NCI-H2029 (cell line): ENCODE data around the gene MMP25.

Experiments
- DNase-seq: peaks from one replicate; lab custom pipeline; 2025; lab: John Stamatoyannopoulos, UW

Gene MMP25, protein sequence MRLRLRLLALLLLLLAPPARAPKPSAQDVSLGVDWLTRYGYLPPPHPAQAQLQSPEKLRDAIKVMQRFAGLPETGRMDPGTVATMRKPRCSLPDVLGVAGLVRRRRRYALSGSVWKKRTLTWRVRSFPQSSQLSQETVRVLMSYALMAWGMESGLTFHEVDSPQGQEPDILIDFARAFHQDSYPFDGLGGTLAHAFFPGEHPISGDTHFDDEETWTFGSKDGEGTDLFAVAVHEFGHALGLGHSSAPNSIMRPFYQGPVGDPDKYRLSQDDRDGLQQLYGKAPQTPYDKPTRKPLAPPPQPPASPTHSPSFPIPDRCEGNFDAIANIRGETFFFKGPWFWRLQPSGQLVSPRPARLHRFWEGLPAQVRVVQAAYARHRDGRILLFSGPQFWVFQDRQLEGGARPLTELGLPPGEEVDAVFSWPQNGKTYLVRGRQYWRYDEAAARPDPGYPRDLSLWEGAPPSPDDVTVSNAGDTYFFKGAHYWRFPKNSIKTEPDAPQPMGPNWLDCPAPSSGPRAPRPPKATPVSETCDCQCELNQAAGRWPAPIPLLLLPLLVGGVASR

DNA sequence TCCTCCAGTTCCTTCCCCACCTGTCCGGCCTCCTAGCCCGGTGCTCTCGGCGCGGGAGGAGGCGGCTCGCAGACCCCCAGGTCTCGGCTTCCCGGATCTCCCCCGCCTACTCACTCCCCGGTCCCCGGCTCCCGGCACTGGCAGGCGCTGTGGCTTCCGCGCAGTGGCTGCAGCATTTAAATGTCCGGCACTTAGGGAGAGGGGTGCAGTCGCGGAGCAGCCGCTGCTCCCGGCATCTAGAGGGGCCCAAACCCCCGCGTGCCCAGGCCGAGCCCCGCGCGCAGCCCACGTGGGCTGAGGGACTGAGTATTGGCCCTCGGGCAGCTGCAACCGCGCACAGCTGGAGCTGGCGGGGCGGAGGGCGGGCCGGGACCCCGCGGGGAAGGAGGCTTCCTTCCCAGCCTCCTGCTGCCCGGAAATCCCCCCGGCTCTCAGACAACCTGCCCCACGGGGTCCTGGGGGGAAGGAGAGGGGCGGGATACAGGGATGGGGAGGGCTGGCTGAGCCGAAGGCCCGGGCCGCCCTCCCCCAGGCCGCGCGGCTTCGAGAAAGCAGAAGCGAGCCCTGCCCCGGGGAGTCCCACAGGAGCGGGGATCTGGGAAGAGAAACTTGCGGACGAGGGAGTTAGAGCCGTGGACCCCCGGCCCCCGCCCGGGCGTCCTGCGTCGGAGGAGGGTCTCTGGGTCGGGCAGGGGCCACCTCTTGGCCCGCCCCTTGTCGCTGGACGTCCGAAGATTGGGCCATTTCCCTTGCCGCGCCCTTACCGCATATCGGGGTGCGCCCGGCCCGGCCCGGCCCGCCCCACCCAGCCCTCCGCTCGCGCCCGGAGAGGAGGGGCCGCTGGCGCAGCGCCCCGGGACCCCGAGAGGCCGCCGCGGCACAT lies at the start of gene MMP25:
TSS of gene MMP25 (plus strand) at position 804 of the 883 bp plus-strand sequence. CDS start 357 bp downstream, outside the sequence.
- DNase-seq = no peak

GRCh38 chr16:2999929-3000328 lies 46.4 kb upstream of the MMP25 start:
- no peak for DNase-seq

- no peak for DNase-seq
These were observed 45.8 kb upstream of the MMP25 start for GRCh38 chr16:3000540-3000939.

DNA sequence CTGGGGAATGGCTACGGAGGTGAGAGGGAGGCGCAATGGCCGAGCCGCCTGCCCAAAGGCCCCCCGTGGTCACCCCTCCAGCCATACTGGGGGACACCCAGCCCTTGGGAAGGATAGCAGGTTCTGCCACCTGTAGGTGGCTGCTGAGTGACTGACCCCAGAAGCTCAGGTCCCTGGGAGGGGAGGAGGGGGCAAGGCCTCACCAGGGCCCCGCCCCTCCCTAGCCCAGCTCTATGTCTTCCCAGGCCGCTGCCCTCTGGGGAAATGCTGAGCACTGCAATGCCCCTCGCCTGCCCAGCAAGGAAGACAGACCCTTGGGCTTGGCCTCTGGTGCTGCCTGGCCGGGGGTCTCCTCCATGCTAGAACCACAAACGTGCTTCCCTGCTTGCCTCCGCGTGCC lies 45.0 kb upstream of the MMP25 start:
- DNase-seq = no peak

DNA sequence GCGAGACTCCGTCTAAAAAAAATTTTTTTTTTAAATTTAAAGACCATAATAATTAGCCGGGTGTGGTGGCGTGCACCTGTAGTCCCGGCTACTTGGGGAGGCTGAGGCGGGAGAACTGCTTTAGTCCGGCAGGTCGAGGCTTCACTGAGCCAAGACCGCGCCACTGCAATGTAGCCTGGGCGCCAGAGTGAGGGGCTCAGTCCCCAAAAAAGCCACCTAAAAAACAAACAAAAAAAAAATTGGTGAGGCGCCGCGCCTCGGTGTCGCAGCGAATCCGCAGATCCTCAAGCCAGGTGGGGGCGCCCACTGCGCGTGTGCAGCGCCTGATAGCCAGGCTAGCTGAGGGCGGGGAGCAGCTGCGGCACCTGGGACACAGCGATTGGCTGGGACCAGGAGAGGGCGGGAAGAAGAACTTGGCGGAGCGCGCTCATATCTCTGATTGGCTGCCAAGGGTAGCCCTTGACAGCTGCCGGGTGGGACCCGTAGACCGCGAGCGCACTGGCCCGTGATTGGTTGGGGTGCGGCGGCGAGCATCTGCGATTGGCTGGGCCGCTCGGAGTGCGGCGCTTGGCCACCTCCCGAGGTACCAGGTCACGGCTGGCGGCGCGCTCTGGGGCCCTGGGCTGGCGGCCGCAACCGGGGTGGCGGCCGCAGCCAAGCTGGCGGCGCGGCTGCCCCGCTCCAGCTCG lies 42.6 kb upstream of the MMP25 start:
- peak; percentile 95 for DNase-seq

DNA sequence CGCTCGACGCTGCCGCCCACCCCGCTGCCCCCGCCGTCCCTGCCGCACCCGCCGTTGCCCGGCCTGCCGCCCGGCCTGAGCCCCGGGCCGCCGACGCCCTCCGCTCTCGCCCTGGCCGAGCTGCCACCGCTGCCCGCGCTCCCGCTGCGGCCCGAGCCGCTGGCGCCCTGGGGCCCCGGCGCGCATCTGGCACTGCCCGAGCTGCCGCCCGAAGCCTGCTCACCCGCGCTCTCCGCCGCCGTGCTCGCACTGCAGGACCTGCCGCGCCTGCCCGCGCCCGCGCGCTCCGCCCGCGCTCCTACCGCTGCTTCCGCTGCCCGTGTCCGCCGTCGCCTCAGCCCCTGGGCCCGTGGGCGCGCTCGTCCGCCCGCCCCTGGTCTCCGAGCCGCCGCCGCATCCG lies 42.0 kb upstream of the MMP25 start:
- DNase-seq = peak; percentile 26

- no peak for DNase-seq
These were observed 41.5 kb upstream of the MMP25 start for GRCh38 chr16:3004781-3005284.

- DNase-seq = no peak
These were observed 39.1 kb upstream of the MMP25 start for GRCh38 chr16:3007059-3007956.

- DNase-seq = no peak
These were observed 38.2 kb upstream of the MMP25 start for GRCh38 chr16:3007957-3008689.

DNA sequence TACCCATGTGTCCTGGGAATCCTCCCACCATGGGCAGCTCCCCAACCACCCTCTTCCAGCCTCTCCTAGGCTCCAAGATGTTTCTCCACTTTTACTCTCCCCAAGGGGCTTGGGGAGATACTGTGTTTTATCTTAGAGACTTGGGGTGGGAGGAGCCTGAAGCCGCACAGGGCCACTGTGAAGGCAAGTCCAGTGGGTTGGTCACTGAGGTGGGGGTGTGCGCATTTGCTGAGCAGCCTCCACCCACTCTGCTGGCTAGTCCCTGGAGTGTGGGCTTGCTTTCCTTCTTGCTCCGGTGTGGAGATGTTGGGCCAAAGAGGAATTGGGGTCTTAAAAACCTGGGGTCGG lies 37.7 kb upstream of the MMP25 start:
- no peak for DNase-seq

DNA sequence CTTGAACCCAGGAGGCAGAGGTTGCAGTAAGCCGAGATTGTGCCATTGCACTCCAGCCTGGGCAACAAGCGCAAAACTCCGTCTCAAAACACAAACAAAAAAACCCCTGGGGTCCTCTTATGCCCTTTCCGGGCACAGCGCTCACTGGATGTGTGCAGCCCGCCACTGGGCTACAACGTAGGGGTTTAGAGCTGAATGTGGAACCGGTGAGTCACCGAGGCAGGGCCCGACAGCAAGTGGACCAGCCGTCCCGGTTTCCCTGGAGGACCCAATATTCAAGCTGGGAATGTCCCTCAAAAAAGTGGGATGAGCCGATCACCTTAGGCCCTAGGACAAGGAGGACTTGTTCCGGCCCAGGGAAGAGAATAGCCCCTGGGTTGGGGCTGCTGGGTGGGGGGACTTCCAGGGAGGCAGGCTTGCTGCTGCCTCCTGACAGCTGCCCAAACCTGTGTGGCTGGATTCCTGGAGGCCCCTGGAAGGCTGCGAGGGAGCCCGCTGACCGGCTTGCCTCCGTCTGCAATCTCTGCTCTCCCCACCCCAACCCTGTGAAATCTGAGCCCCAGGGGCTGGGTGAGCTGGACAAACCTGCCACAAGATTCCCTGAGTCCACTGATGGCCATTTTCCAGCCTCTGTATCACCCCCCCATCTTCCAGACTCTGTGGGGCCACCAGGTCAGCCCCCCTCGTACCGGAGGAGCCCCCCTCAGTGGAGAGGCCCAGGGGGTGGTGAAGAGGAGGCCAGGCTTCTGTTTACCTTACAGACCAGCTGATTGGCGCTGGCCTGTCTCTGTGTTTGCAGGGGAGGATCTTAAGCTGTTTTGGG lies 36.6 kb upstream of the MMP25 start:
- no peak for DNase-seq

DNA sequence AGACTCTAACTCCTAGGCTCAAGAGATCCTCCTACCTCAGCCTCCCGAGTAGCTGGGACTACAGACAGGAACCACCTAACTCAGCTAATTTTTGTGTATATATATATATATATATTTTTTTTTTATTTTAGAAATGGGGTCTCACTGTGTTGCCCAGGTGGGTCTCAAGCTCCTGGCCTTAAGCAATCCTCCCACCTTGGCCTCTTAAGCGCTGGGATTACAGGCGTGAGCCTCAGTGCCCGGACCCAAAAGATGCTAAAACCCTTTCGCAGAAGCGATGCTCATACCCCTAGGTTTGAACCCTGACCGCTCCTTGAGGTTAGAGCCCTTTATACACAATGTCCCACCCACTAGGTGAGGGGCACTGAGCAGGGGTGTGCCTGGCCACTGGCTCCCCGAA lies 35.9 kb upstream of the MMP25 start:
- no peak for DNase-seq

- DNase-seq = peak; percentile 35
These were observed 34.1 kb upstream of the MMP25 start for GRCh38 chr16:3012246-3012645.

- DNase-seq = no peak
These were observed 33.4 kb upstream of the MMP25 start, which contains the start of gene CLDN9 for GRCh38 chr16:3012828-3013420. CLDN9 (plus strand) TSS chr16:3012923; CDS start chr16:3013363, 440 bp downstream.

- no peak for DNase-seq
These were observed 32.8 kb upstream of the MMP25 start for GRCh38 chr16:3013491-3013951.

- no peak for DNase-seq
These were observed 32.2 kb upstream of the MMP25 start for GRCh38 chr16:3013998-3014690.

DNA sequence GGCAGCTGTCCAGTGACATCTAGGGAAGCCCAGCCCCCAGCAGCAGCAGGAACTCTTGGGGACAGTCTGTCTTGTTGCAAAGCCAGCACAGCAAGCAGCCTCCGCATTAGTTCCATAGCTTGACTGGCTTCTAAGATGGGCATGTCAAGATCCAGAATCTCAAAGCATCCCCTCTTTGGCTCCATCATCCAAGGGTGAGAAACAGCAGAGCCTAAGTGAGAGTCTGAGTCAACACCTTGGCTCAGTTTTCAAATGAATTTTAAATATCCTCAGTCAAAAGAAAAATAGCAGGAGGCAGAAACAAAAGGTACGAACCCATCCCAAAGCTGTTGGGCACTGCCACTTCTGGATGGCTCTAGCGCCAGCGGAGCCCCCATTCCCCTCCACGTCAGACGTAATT lies 31.4 kb upstream of the MMP25 start:
- no peak for DNase-seq

GRCh38 chr16:3015865-3016521 lies 30.4 kb upstream of the MMP25 start:
- no peak for DNase-seq
